Spleen (tissue), 7 donors: Measurements from ENCODE around the gene SUSD2.

Experiments
- CTCF ChIP-seq, 11 experiments: fragments of 200-600 bp in 7 of 11; fragments of 450-650 bp in 4 of 11; sonication (generic) in 4 of 11; IDR thresholded peaks in 8 of 11; conservative IDR thresholded peaks in 3 of 11; 1 replicate in 7 of 11; 2 replicates in 4 of 11; pipeline versions ENCODE4 v1.4.0 to v1.8.0; 2016 to 2021; ENCODE audit warnings: antibody characterized with exemption in 11 of 11, inconsistent platforms in 4 of 11, mild to moderate bottlenecking in 1 of 11
- POLR2AphosphoS5 ChIP-seq, 3 donors: sonication (generic); formaldehyde crosslinking; IDR thresholded peaks; one replicate each; pipeline ENCODE4 v1.5.1; 2017; ENCODE audit warnings: antibody characterized with exemption in 3 of 3
- donor health status: DM: no; HTN: no; CAD: no; lungs with moderate emphysema.
- donor health status: DM: no; HTN: no; CAD: no.
- donor health status: DM: no; HTN: no; CAD: no.

GRCh38 chr22:24188705-24189248, 7.5 kb downstream of the SUSD2 start:
- TF ChIP-seq CTCF (IDR thresholded peaks at IDR 0.05 in 8 of 11, conservative IDR thresholded peaks at IDR 0.05 in 3 of 11) (no peak), POLR2AphosphoS5 (IDR thresholded peaks at IDR 0.05) (no peak)
